IMR-90 (cell line): ENCODE measurements around the gene DENND2D. TPM values are rescaled to one million over a fixed set of nuclear protein-coding genes. Genes with fewer than 3 reads are reported as not detected.

Experiments used
- FOS ChIP-seq: fragments of 150-350 bp; IDR thresholded peaks from 2 replicates; pipeline ENCODE4 v1.6.1; 2016; ENCODE audit warnings: low read depth, low read length
- microRNA-seq, 2 experiments: library from miRNA; stranded (forward) in 1 of 2; unstranded in 1 of 2; fragments of 10-50 nt in 1 of 2; fragments of <30 nt in 1 of 2; gene quantifications in 1 of 2; microRNA quantifications in 1 of 2; one replicate each; pipeline versions ENCODE3 to v1.1.0; 2013 to 2020; ENCODE audit not compliant: insufficient read depth in 1 of 2, insufficient read length in 1 of 2, unreplicated experiment in 1 of 2
- polyA plus RNA-seq, 3 experiments: library from polyadenylated mRNA; depleted of rRNA; stranded (reverse); fragments of >200 nt; gene quantifications; 2 replicates each; pipeline ENCODE4 v1.2.3, GENCODE V29; 2012; ENCODE audit warnings: low replicate concordance in 1 of 3
- small RNA-seq, 5 experiments: library from RNA; depleted of rRNA; stranded (forward); fragments of <200 nt; gene quantifications; one replicate each; pipeline ENCODE3, GENCODE V24; 2012
- total RNA-seq: library from RNA; depleted of rRNA; stranded (reverse); fragments of >200 nt; gene quantifications from 2 replicates; pipeline ENCODE4 v1.2.3, GENCODE V29; 2012; rRNA removed

DENND2D gene
- total and polyA plus RNA-seq, 2 of the 4 experiments (the other 2 are of a cell fraction) = 0.86 to 0.90 TPM

DNA sequence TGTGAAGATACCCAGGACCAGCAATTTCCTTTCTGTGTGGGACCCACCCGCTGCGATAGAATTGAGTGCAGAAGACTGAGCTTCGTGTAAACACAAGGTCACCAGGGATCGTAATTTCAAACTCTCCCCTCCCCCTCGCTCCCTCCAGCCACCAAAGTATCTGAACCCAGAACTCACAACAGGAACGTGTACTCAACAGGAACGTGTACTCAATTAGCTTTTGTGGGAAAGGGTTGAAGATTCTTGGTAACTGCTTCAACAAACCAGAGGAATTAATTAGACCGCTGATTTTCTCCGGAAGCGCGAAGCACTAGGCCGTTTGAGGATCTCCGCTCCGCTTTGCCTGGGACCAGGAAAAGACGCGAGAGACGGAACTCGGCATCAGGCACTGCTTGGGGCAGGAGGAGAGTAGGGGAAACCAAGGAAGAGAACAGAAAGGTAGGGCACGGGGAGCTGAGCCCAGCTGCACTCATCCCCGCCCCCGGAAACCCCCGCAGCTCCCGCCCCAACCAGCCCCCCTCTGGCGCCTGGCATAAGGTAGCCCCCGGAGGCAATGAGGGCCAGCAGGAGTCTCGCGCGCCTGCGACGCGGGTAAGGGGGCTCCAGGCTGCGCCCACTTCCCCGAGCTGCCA lies 61.0 kb downstream of the DENND2D start (continued):
- TF ChIP-seq FOS = no peak

Small RNA genes lying within 50 kb of the gene (microRNA-seq; reads per million reads assigned to microRNA genes)
- gene AL355816.1 (ENCODE audit: insufficient read depth, insufficient read length) = not detected

Small RNA genes lying within 50 kb of the gene (small RNA-seq; reads per million reads assigned to genes)
- 0 reads per million in 5 experiments for gene AL355816.1

Other genes with a start within 250 kb of the DENND2D start
- 6.8 and 13.1 TPM in 2 replicates for gene LRIF1, start 236.7 kb downstream of the DENND2D start, total RNA-seq
- gene LRIF1, start 236.7 kb downstream of the DENND2D start, polyA plus RNA-seq (2012; rRNA removed) = 5.4 and 6.4 TPM in 2 replicates
- gene DRAM2, start 60.6 kb downstream of the DENND2D start, total RNA-seq = 66.3 and 71.9 TPM in 2 replicates
- gene DRAM2, start 60.6 kb downstream of the DENND2D start, polyA plus RNA-seq (2012; rRNA removed) = 25.2 and 31.4 TPM in 2 replicates
- 27.4 and 42.8 TPM in 2 replicates for gene CEPT1, start 60.4 kb downstream of the DENND2D start, total RNA-seq
- 10.3 and 13.3 TPM in 2 replicates for gene CEPT1, start 60.4 kb downstream of the DENND2D start, polyA plus RNA-seq (2012; rRNA removed)
- 0.18 TPM in 1 of 2 replicates, not detected in the other for gene CHI3L2, start 27.1 kb upstream of the DENND2D start, total RNA-seq
- gene CHI3L2, start 27.1 kb upstream of the DENND2D start, polyA plus RNA-seq (2012; rRNA removed) = 0.19 and 0.39 TPM in 2 replicates
- gene CHIA, start 90.2 kb upstream of the DENND2D start, total RNA-seq = not detected in 2 replicates
- gene CHIA, start 90.2 kb upstream of the DENND2D start, polyA plus RNA-seq (2012; rRNA removed) = not detected in 2 replicates
- under 0.01 and 0.18 TPM in 2 replicates for gene OVGP1, start 227.1 kb upstream of the DENND2D start, total RNA-seq
- gene OVGP1, start 227.1 kb upstream of the DENND2D start, polyA plus RNA-seq (2012; rRNA removed) = 0.50 and 0.58 TPM in 2 replicates
- 73.6 and 80.8 TPM in 2 replicates for gene WDR77, start 248.6 kb upstream of the DENND2D start, total RNA-seq
- gene WDR77, start 248.6 kb upstream of the DENND2D start, polyA plus RNA-seq (2012; rRNA removed) = 87.0 and 91.9 TPM in 2 replicates
- 234 and 382 TPM in 2 replicates for gene ATP5PB, start 248.8 kb upstream of the DENND2D start, total RNA-seq
- 265 and 301 TPM in 2 replicates for gene ATP5PB, start 248.8 kb upstream of the DENND2D start, polyA plus RNA-seq (2012; rRNA removed)